IMR-90 (cell line): ENCODE measurements around the gene TBC1D22B. TPM values are rescaled to one million over a fixed set of nuclear protein-coding genes. Genes with fewer than 3 reads are reported as not detected.

Source experiments
- ATAC-seq: fragments of 200-7000 bp; cut with Tn5 transposase; 2 replicates; pipeline ENCODE4 v1.9.1; 2020; ENCODE audit warnings: low read depth, mild to moderate bottlenecking, moderate library complexity
- BruUV-seq: library from RNA; stranded (reverse); fragments of 400-500 nt; replicated peaks from 2 replicates; lab custom pipeline; 2021; lab: Mats Ljungman, UMichigan
- CTCF ChIA-PET: fragments of 300-600 bp; formaldehyde crosslinking; extraction: SDS; loops from one replicate; lab custom pipeline; 2021; ENCODE audit warnings: antibody characterized with exemption; lab: Yijun Ruan, JAX
- POLR2A ChIA-PET: fragments of 300-600 bp; sonication (Branson Sonifier 250); formaldehyde crosslinking; loops from one replicate; lab custom pipeline; 2022; ENCODE audit warnings: antibody characterized with exemption; ENCODE audit not compliant: unreplicated experiment; lab: Charles Lee
- DNase-seq: peaks from one replicate; pipeline ENCODE4 v3.0.0; 2013
- H2AFZ ChIP-seq: replicated peaks from 2 replicates; pipeline ENCODE3; 2013; ENCODE audit warnings: low read length, mild to moderate bottlenecking; ENCODE audit not compliant: poor library complexity
- H2AK5ac ChIP-seq: 2 replicates; pipeline ENCODE4 v1.6.1; 2013; ENCODE audit warnings: low read depth, low read length, inconsistent platforms
- H2AK9ac ChIP-seq: replicated peaks from 2 replicates; pipeline ENCODE3; 2013; ENCODE audit warnings: mild to moderate bottlenecking, low read depth, low read length, moderate library complexity; ENCODE audit not compliant: poor library complexity
- H2BK120ac ChIP-seq: 2 replicates; pipeline ENCODE4 v1.6.1; 2013; ENCODE audit warnings: low read depth, low read length, inconsistent platforms
- H2BK15ac ChIP-seq: 3 replicates; pipeline ENCODE4 v1.6.1; 2013; ENCODE audit warnings: low read depth, low read length, inconsistent platforms
- H2BK20ac ChIP-seq: 2 replicates; pipeline ENCODE4 v1.6.1; 2013; ENCODE audit warnings: low read depth, mild to moderate bottlenecking, inconsistent platforms, low read length, moderate library complexity
- H2BK5ac ChIP-seq: 2 replicates; pipeline ENCODE4 v1.6.1; 2013; ENCODE audit warnings: mild to moderate bottlenecking, low read depth, low read length, inconsistent platforms; ENCODE audit not compliant: poor library complexity, severe bottlenecking
- H3K14ac ChIP-seq: replicated peaks from 2 replicates; pipeline ENCODE4 v1.6.1; 2013; ENCODE audit warnings: low read depth, low read length, inconsistent platforms
- H3K18ac ChIP-seq: 2 replicates; pipeline ENCODE4 v1.6.1; 2013; ENCODE audit warnings: low read depth, low read length, control low read depth
- H3K23ac ChIP-seq: 2 replicates; pipeline ENCODE4 v1.6.1; 2013; ENCODE audit warnings: low read depth, low read length, inconsistent platforms
- H3K27ac ChIP-seq: 2 replicates; pipeline ENCODE4 v1.5.1; 2013; ENCODE audit warnings: mild to moderate bottlenecking, control low read depth, low read length; ENCODE audit not compliant: insufficient read depth
- H3K27me3 ChIP-seq: 2 replicates; pipeline ENCODE4 v1.6.1; 2013; ENCODE audit warnings: low read length; ENCODE audit not compliant: control insufficient read depth, insufficient read depth
- H3K36me3 ChIP-seq: 2 replicates; pipeline ENCODE4 v1.6.1; 2013; ENCODE audit warnings: low read length, mixed read lengths; ENCODE audit not compliant: control insufficient read depth, insufficient read depth
- H3K4ac ChIP-seq: 2 replicates; pipeline ENCODE4 v1.6.1; 2013; ENCODE audit warnings: low read depth, low read length, inconsistent platforms
- H3K4me1 ChIP-seq: 2 replicates; pipeline ENCODE4 v1.6.1; 2013; ENCODE audit warnings: low read length, mixed read lengths; ENCODE audit not compliant: control insufficient read depth, insufficient read depth
- H3K4me2 ChIP-seq: 2 replicates; pipeline ENCODE4 v1.6.1; 2013; ENCODE audit warnings: low read depth, mild to moderate bottlenecking, control low read depth, low read length, moderate library complexity
- H3K4me3 ChIP-seq: 2 replicates; pipeline ENCODE4 v1.5.1; 2013; ENCODE audit warnings: low read depth, mild to moderate bottlenecking, control low read depth, low read length, moderate library complexity; ENCODE audit not compliant: insufficient read depth
- H3K56ac ChIP-seq: 2 replicates; pipeline ENCODE4 v1.6.1; 2013; ENCODE audit warnings: low read length, inconsistent platforms; ENCODE audit not compliant: insufficient read depth; ENCODE audit errors: extremely low read depth
- H3K79me1 ChIP-seq, 2 experiments: 2 replicates each; pipeline ENCODE4 v1.6.1; 2013; ENCODE audit warnings: low read length in 2 of 2, inconsistent platforms in 1 of 2, low read depth in 1 of 2
- H3K9ac ChIP-seq: 2 replicates; pipeline ENCODE4 v1.6.1; 2013; ENCODE audit warnings: low read depth, low read length, control low read depth
- H3K9me1 ChIP-seq: 2 replicates; pipeline ENCODE4 v1.6.1; 2013; ENCODE audit warnings: low read length, inconsistent platforms; ENCODE audit not compliant: insufficient read depth
- H3K9me3 ChIP-seq: 2 replicates; pipeline ENCODE4 v1.6.1; 2013; ENCODE audit warnings: low read length; ENCODE audit not compliant: control insufficient read depth, insufficient read depth
- H4K20me1 ChIP-seq: 2 replicates; pipeline ENCODE4 v1.6.1; 2013; ENCODE audit warnings: low read length, inconsistent platforms; ENCODE audit not compliant: insufficient read depth
- H4K5ac ChIP-seq: 2 replicates; pipeline ENCODE4 v1.6.1; 2013; ENCODE audit warnings: mild to moderate bottlenecking, low read depth, low read length, control low read depth
- H4K8ac ChIP-seq, 2 experiments: 2 replicates each; pipeline ENCODE4 v1.6.1; 2013; ENCODE audit warnings: low read depth in 2 of 2, low read length in 2 of 2, control low read depth in 1 of 2, inconsistent platforms in 1 of 2
- H4K91ac ChIP-seq: 2 replicates; pipeline ENCODE4 v1.6.1; 2013; ENCODE audit warnings: low read depth, low read length, inconsistent platforms; ENCODE audit not compliant: insufficient read depth
- BHLHE40 ChIP-seq: fragments of 150-350 bp; IDR thresholded peaks from 2 replicates; pipeline ENCODE4 v1.6.1; 2016; ENCODE audit warnings: mild to moderate bottlenecking, low read depth, low read length
- CEBPB ChIP-seq: IDR thresholded peaks from 2 replicates; pipeline ENCODE4 v1.6.1; 2012; ENCODE audit warnings: low read depth, low read length, improper control_type of control experiment
- CHD1 ChIP-seq: IDR thresholded peaks from 2 replicates; pipeline ENCODE4 v1.6.1; 2012; ENCODE audit warnings: low read depth, low read length, improper control_type of control experiment
- CTCF ChIP-seq: conservative IDR thresholded peaks from 2 replicates; pipeline ENCODE4 v1.5.1; 2012; ENCODE audit warnings: mild to moderate bottlenecking, low read depth, low read length, improper control_type of control experiment
- ELK1 ChIP-seq: fragments of 150-350 bp; IDR thresholded peaks from 2 replicates; pipeline ENCODE4 v1.6.1; 2016; ENCODE audit warnings: low read depth, mild to moderate bottlenecking, low read length, moderate library complexity, borderline replicate concordance
- FOS ChIP-seq: fragments of 150-350 bp; IDR thresholded peaks from 2 replicates; pipeline ENCODE4 v1.6.1; 2016; ENCODE audit warnings: low read depth, low read length
- MAFK ChIP-seq: IDR thresholded peaks from 2 replicates; pipeline ENCODE4 v1.6.1; 2012; ENCODE audit warnings: low read depth, low read length, improper control_type of control experiment
- MAZ ChIP-seq: IDR thresholded peaks from 2 replicates; pipeline ENCODE4 v1.6.1; 2012; ENCODE audit warnings: low read depth, mild to moderate bottlenecking, low read length, improper control_type of control experiment, moderate library complexity, borderline replicate concordance
- MXI1 ChIP-seq: IDR thresholded peaks from 2 replicates; pipeline ENCODE4 v1.6.1; 2012; ENCODE audit warnings: low read depth, mild to moderate bottlenecking, low read length, moderate library complexity, borderline replicate concordance
- NFE2L2 ChIP-seq: fragments of 150-350 bp; IDR thresholded peaks from 2 replicates; pipeline ENCODE4 v1.6.1; 2016; ENCODE audit warnings: low read depth, mild to moderate bottlenecking, low read length
- POLR2A ChIP-seq: IDR thresholded peaks from 2 replicates; pipeline ENCODE4 v1.6.1; 2012; ENCODE audit warnings: mild to moderate bottlenecking, low read depth, low read length
- RAD21 ChIP-seq: IDR thresholded peaks from 2 replicates; pipeline ENCODE4 v1.6.1; 2012; ENCODE audit warnings: low read length, improper control_type of control experiment
- RCOR1 ChIP-seq: IDR thresholded peaks from 2 replicates; pipeline ENCODE4 v1.6.1; 2012; ENCODE audit warnings: mild to moderate bottlenecking, low read length, improper control_type of control experiment; ENCODE audit not compliant: insufficient replicate concordance
- RFX5 ChIP-seq: IDR thresholded peaks from 2 replicates; pipeline ENCODE4 v1.8.0; 2012; ENCODE audit warnings: low read depth, mild to moderate bottlenecking, low read length, moderate library complexity
- SMC3 ChIP-seq: fragments of 150-350 bp; IDR thresholded peaks from 2 replicates; pipeline ENCODE4 v1.6.1; 2016; ENCODE audit warnings: low read depth, mild to moderate bottlenecking, antibody characterized with exemption, low read length, moderate library complexity
- WGBS, 2 experiments: methylation state at CpG; one replicate each; pipeline versions ENCODE4 v1.1.5 to v1.1.7; 2013; ENCODE audit warnings: missing lambda C conversion rate in 2 of 2; ENCODE audit not compliant: insufficient read length in 1 of 2; ENCODE audit errors: extremely low coverage in 2 of 2; 5-methylcytosine and 5-hydroxymethylcytosine counted together
- dilution Hi-C: fragments of 300-500 bp; cut with HindIII; formaldehyde crosslinking; loops from one replicate; pipeline ENCODE4 v1.14.3; 2018; ENCODE audit warnings: low sequenced_read_pairs; ENCODE audit not compliant: unreplicated experiment
- in situ Hi-C: fragments of 300-500 bp; cut with MboI; formaldehyde crosslinking; loops from 3 replicates; pipeline ENCODE4 v1.14.3; 2019; ENCODE audit warnings: low sequenced_read_pairs, inconsistent platforms, mixed read lengths
- intact Hi-C: fragments of 100-400 bp; cut with micrococcal nuclease; formaldehyde crosslinking; loops from 2 replicates; pipeline ENCODE4 v1.10.0; 2022
- polyA plus RNA-seq, 3 experiments: library from polyadenylated mRNA; depleted of rRNA; stranded (reverse); fragments of >200 nt; gene quantifications; 2 replicates each; pipeline ENCODE4 v1.2.3, GENCODE V29; 2012; ENCODE audit warnings: low replicate concordance in 1 of 3
- total RNA-seq: library from RNA; depleted of rRNA; stranded (reverse); fragments of >200 nt; gene quantifications from 2 replicates; pipeline ENCODE4 v1.2.3, GENCODE V29; 2012
- TF ChIP-seq, protein P1 (sequence below): fragments of 150-350 bp; IDR thresholded peaks from 2 replicates; pipeline ENCODE4 v1.6.1; 2017; ENCODE audit warnings: mild to moderate bottlenecking, antibody characterized with exemption, low read length, low read depth

The TBC1D22B gene
- total and polyA plus RNA-seq, 2 of the 4 experiments (the other 2 are of a cell fraction): 6.6 to 7.5 TPM

DNA sequence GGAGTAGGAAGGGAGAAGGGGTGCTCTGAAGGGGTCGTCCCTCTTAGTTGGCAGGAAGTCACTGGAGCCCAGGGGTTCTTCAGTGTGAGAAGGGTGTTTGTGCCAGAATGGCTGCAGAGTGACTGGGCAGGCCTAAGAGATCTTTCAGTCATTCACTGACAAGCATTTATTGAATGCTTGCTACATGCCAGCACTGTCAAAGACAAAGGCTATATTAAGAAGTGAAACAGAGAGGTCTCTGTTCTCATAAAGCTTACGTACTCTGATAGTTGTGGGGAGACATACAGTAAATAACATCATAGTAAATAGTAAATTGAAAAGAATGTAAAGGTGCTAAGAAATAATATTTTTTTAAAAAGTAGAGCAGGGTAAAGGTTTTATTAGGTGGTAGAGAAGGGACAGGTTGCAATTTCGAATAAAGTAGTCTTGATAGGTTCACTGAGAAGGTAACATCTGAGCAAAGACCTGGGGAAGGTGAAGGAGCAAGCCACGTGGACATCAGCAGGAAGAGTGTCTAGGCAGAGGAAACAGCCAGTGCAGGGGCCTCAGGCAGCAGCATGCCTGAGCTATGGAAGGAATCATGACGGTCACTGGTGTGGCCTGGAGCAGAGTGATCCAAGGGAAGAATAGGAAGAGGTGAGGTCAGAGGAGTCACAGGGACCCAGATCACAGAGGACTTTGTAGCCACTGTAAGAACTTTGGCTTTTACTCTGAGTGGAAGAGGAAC is 59.9 kb downstream of the TBC1D22B start:
- no peak overlapping the region for H3K4ac ChIP-seq
- H3K14ac ChIP-seq: no peak overlapping the region
- POLR2A ChIA-PET: no interaction called here
- no peak for ATAC-seq
- H3K27ac ChIP-seq: no peak overlapping the region
- intact Hi-C loops (no loop called here), dilution Hi-C loops (no loop called here), in situ Hi-C loops (no loop called here)
- H3K27me3 ChIP-seq: no peaks in the 10 kb centered on the region
- BruUV-seq: no TSS peak
- no peak overlapping the region for H4K5ac ChIP-seq
- TF ChIP-seq NFE2L2 (no peak), MAFK (no peak), POLR2A (no peak), RAD21 (no peak), FOS (no peak), ELK1 (no peak), MXI1 (no peak), BHLHE40 (no peak), RCOR1 (no peak), RFX5 (no peak), CHD1 (no peak), CTCF (no peak), MAZ (no peak), CEBPB (no peak), SMC3 (no peak)
- TF ChIP-seq, protein P1, sequence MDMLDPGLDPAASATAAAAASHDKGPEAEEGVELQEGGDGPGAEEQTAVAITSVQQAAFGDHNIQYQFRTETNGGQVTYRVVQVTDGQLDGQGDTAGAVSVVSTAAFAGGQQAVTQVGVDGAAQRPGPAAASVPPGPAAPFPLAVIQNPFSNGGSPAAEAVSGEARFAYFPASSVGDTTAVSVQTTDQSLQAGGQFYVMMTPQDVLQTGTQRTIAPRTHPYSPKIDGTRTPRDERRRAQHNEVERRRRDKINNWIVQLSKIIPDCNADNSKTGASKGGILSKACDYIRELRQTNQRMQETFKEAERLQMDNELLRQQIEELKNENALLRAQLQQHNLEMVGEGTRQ: no peak
- CTCF ChIA-PET: no interaction called here
- H2BK120ac ChIP-seq: no peak overlapping the region
- H2BK15ac ChIP-seq: no peak overlapping the region
- H3K4me1 ChIP-seq: peaks cover 6% of the 10 kb centered on the region
- H3K9ac ChIP-seq: no peak overlapping the region
- H3K18ac ChIP-seq: no peak overlapping the region
- H4K20me1 ChIP-seq: peaks cover 2% of the 10 kb centered on the region; the same call in 1 of the 2 replicates
- H3K9me1 ChIP-seq: peaks cover 19% of the 10 kb centered on the region
- no peak overlapping the region for H3K56ac ChIP-seq
- peaks cover 0 to 6% of the 10 kb centered on the region in 2 experiments; a peak in 2 of 4 replicates for H3K79me1 ChIP-seq
- no peak overlapping the region for H2AK5ac ChIP-seq
- H3K36me3 ChIP-seq: peaks cover 63% of the 10 kb centered on the region
- H3K4me3 ChIP-seq: no peak overlapping the region
- H2BK20ac ChIP-seq: no peak overlapping the region
- no peak for DNase-seq
- H2AK9ac ChIP-seq: no peak overlapping the region
- no peak overlapping the region for H3K4me2 ChIP-seq
- H4K8ac ChIP-seq: no peak overlapping the region
- no peak overlapping the region for H2AFZ ChIP-seq
- no peak overlapping the region for H3K23ac ChIP-seq
- 84% methylated on average over 4 of the region's 5 CpGs; no CpG with 5 or more reads in 1 of the 2 experiments for WGBS, 2 experiments
- no peak overlapping the region for H4K91ac ChIP-seq
- H3K9me3 ChIP-seq: no peaks in the 10 kb centered on the region
- no peak overlapping the region for H2BK5ac ChIP-seq
